HepG2 (cell line): ENCODE results near the gene KIAA0930. TPM values are rescaled to one million over a fixed set of nuclear protein-coding genes. Genes with fewer than 3 reads are reported as not detected.

Source experiments
- ARID4A ChIP-seq: sonication (generic); formaldehyde crosslinking; IDR thresholded peaks from 2 replicates; pipeline ENCODE4 v1.5.0; 2020; ENCODE audit warnings: mild to moderate bottlenecking, missing genetic modification reagents, borderline replicate concordance
- ATF7 ChIP-seq, 2 experiments: fragments of 450-650 bp in 1 of 2; sonication (generic) in 1 of 2; formaldehyde crosslinking in 1 of 2; IDR thresholded peaks; 2 replicates each; pipeline versions ENCODE4 v1.4.0 to v1.6.1; 2016 to 2020; ENCODE audit warnings: antibody characterized with exemption in 1 of 2, mild to moderate bottlenecking in 1 of 2, missing genetic modification reagents in 1 of 2
- DRAP1 ChIP-seq: IDR thresholded peaks from 2 replicates; pipeline ENCODE4 v1.6.1; 2016; ENCODE audit warnings: missing genetic modification reagents, missing compliant biosample characterization
- HOXA9 ChIP-seq: sonication (generic); formaldehyde crosslinking; IDR thresholded peaks from 2 replicates; pipeline ENCODE4 v1.8.1; 2022; ENCODE audit warnings: missing genetic modification reagents, mild to moderate bottlenecking, moderate library complexity, borderline replicate concordance
- PBX2 ChIP-seq: IDR thresholded peaks from 2 replicates; pipeline ENCODE4 v1.6.1; 2016; ENCODE audit warnings: control low read depth
- PITX1 ChIP-seq: sonication (generic); formaldehyde crosslinking; IDR thresholded peaks from 2 replicates; pipeline ENCODE4 v1.5.1; 2020; ENCODE audit warnings: mild to moderate bottlenecking, missing genetic modification reagents
- POLR2A ChIP-seq, 2 experiments: IDR thresholded peaks; 2 replicates each; pipeline ENCODE4 v1.6.1; 2011; ENCODE audit warnings: low read depth in 2 of 2, low read length in 2 of 2, mild to moderate bottlenecking in 1 of 2, moderate library complexity in 1 of 2; ENCODE audit not compliant: insufficient read depth in 1 of 2
- RARA ChIP-seq: IDR thresholded peaks from 2 replicates; pipeline ENCODE4 v1.6.1; 2016; ENCODE audit warnings: missing genetic modification reagents, missing compliant biosample characterization
- SETDB1 ChIP-seq: sonication (generic); formaldehyde crosslinking; IDR thresholded peaks from 2 replicates; pipeline ENCODE4 v1.5.1; 2020; ENCODE audit warnings: missing genetic modification reagents, mild to moderate bottlenecking, borderline replicate concordance
- SNAPC2 ChIP-seq: sonication (generic); formaldehyde crosslinking; IDR thresholded peaks from 2 replicates; pipeline ENCODE4 v1.8.1; 2022; ENCODE audit warnings: mild to moderate bottlenecking, missing genetic modification reagents
- SSRP1 ChIP-seq: IDR thresholded peaks from 2 replicates; pipeline ENCODE4 v1.6.1; 2016; ENCODE audit warnings: control low read depth
- ZBTB49 ChIP-seq: sonication (generic); formaldehyde crosslinking; IDR thresholded peaks from 2 replicates; pipeline ENCODE4 v1.4.0; 2020; ENCODE audit warnings: missing genetic modification reagents, borderline replicate concordance
- ZFP91 ChIP-seq: sonication (generic); formaldehyde crosslinking; IDR thresholded peaks from 2 replicates; pipeline ENCODE4 v1.9.0; 2022; ENCODE audit warnings: missing genetic modification reagents, mild to moderate bottlenecking, borderline replicate concordance
- ZNF549 ChIP-seq: sonication (generic); formaldehyde crosslinking; IDR thresholded peaks from 2 replicates; pipeline ENCODE4 v1.5.0; 2020; ENCODE audit warnings: missing genetic modification reagents
- ZNF879 ChIP-seq: sonication (generic); formaldehyde crosslinking; IDR thresholded peaks from 2 replicates; pipeline ENCODE4 v1.8.1; 2023; ENCODE audit warnings: missing genetic modification reagents
- polyA plus RNA-seq, 8 experiments: library from polyadenylated mRNA; depleted of rRNA in 3 of 8; stranded (reverse) in 7 of 8; unstranded in 1 of 8; fragments of >200 nt; fragmentation: Illumina TruSeq in 4 of 8; extraction: Trizol in 4 of 8; gene quantifications; 2 replicates each; pipeline versions ENCODE4 v1.2.1 to v1.2.3, GENCODE V29; 2011 to 2016; ENCODE audit warnings: low read depth in 4 of 8, missing spikeins in 1 of 8, mixed read lengths in 1 of 8; ENCODE audit not compliant: insufficient read depth in 1 of 8
- total RNA-seq, 5 experiments: library from RNA; depleted of rRNA; stranded (reverse); fragments of >200 nt; fragmentation: Illumina TruSeq; extraction: Trizol; gene quantifications; 2 replicates each; pipeline ENCODE4 v1.2.3, GENCODE V29; 2016; ENCODE audit warnings: low read depth in 1 of 5
- TF ChIP-seq, protein P1 (sequence below): sonication (generic); formaldehyde crosslinking; IDR thresholded peaks from 2 replicates; pipeline ENCODE4 v1.4.0; 2020; ENCODE audit warnings: mild to moderate bottlenecking, missing genetic modification reagents
- TF ChIP-seq, protein P2 (sequence below): sonication (generic); formaldehyde crosslinking; IDR thresholded peaks from 2 replicates; pipeline ENCODE4 v1.4.0; 2020; ENCODE audit warnings: missing genetic modification reagents, mild to moderate bottlenecking, borderline replicate concordance

KIAA0930 gene
- total and polyA plus RNA-seq, 2 of the 13 experiments (the other 11 are each of a cell fraction or from before 2014, with no cell fraction given): 27.0 to 38.2 TPM

- no peak for TF ChIP-seq ARID4A
- no peak for TF ChIP-seq ZNF879 (CRISPR knock-in tag)
- no peak for TF ChIP-seq HOXA9 (CRISPR knock-in tag)
- no peak for TF ChIP-seq ZNF549 (CRISPR knock-in tag)
- TF ChIP-seq ZBTB49: no peak
- no peak for TF ChIP-seq SSRP1 (CRISPR knock-in tag)
- 0 out of 2 replicates have a peak, but pooled peaks have one; percentile 18 for TF ChIP-seq RARA (CRISPR knock-in tag)
- TF ChIP-seq ZFP91: no peak; the same call in 1 of the 2 replicates
- TF ChIP-seq DRAP1 (CRISPR knock-in tag): peak; percentile 24; the same call in 1 of the 2 replicates
- TF ChIP-seq ATF7 (IDR thresholded peaks at IDR 0.05): no peak
- no peak for TF ChIP-seq ATF7 (CRISPR knock-in tag; IDR thresholded peaks at IDR 0.05)
- TF ChIP-seq, protein P1, sequence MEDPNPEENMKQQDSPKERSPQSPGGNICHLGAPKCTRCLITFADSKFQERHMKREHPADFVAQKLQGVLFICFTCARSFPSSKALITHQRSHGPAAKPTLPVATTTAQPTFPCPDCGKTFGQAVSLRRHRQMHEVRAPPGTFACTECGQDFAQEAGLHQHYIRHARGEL (CRISPR knock-in tag): no peak
- peak; percentile 29 to 53; a peak in 1 of 4 replicates for TF ChIP-seq POLR2A (IDR thresholded peaks at IDR 0.05; ENCODE audit: insufficient read depth in 1 of 2, low read depth in 2 of 2, low read length in 2 of 2)
- no peak for TF ChIP-seq SETDB1 (CRISPR knock-in tag)
- TF ChIP-seq PITX1: peak; percentile 68
- TF ChIP-seq PBX2 (CRISPR knock-in tag): no peak
- TF ChIP-seq SNAPC2 (CRISPR knock-in tag): no peak
- TF ChIP-seq, protein P2, sequence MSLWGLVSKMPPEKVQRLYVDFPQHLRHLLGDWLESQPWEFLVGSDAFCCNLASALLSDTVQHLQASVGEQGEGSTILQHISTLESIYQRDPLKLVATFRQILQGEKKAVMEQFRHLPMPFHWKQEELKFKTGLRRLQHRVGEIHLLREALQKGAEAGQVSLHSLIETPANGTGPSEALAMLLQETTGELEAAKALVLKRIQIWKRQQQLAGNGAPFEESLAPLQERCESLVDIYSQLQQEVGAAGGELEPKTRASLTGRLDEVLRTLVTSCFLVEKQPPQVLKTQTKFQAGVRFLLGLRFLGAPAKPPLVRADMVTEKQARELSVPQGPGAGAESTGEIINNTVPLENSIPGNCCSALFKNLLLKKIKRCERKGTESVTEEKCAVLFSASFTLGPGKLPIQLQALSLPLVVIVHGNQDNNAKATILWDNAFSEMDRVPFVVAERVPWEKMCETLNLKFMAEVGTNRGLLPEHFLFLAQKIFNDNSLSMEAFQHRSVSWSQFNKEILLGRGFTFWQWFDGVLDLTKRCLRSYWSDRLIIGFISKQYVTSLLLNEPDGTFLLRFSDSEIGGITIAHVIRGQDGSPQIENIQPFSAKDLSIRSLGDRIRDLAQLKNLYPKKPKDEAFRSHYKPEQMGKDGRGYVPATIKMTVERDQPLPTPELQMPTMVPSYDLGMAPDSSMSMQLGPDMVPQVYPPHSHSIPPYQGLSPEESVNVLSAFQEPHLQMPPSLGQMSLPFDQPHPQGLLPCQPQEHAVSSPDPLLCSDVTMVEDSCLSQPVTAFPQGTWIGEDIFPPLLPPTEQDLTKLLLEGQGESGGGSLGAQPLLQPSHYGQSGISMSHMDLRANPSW (CRISPR knock-in tag): no peak
Measured at GRCh38 chr22:45272498-45272897, 31.8 kb upstream of the KIAA0930 start (continued).
